ENCODE measurements around the gene CDYL. TPM values are rescaled to one million over a fixed set of nuclear protein-coding genes. Genes with fewer than 3 reads are reported as not detected.
A peak's percentile ranks its signal among the peaks of the same experiment; 100 is the strongest.

Gene CDYL
- 11.8 TPM for total RNA-seq

- ATAC-seq = peak; percentile 84
- DNase-seq (ENCODE audit: low spot score) = peak; percentile 92
Observed at GRCh38 chr6:4776131-4776492, at the start of gene CDYL. Gene CDYL, plus strand, starts transcription at chr6:4776404. Its CDS starts 380 bp downstream, at chr6:4776784.

- DNase-seq (ENCODE audit: low spot score) (no peak), ATAC-seq (no peak)
Observed at GRCh38 chr6:4726645-4727044, 49.6 kb upstream of the CDYL start.

GRCh38 chr6:4727217-4727616 is 49.0 kb upstream of the CDYL start:
- DNase-seq (ENCODE audit: low spot score) (no peak), ATAC-seq (no peak)

- ATAC-seq = no peak
Observed at GRCh38 chr6:4727671-4728435, 48.4 kb upstream of the CDYL start.

GRCh38 chr6:4728436-4728769 is 47.8 kb upstream of the CDYL start:
- DNase-seq (ENCODE audit: low spot score) (no peak), ATAC-seq (no peak)

More at GRCh38 chr6:4727671-4728435, 48.4 kb upstream of the CDYL start:
- DNase-seq (ENCODE audit: low spot score) = no peak

GRCh38 chr6:4728926-4729325 is 47.3 kb upstream of the CDYL start:
- DNase-seq (ENCODE audit: low spot score) = no peak
- no peak for ATAC-seq

- no peak for ATAC-seq
- no peak for DNase-seq (ENCODE audit: low spot score)
Observed at GRCh38 chr6:4731996-4732395, 44.2 kb upstream of the CDYL start.

- ATAC-seq (peak; percentile 59), DNase-seq (ENCODE audit: low spot score) (no peak)
Observed at GRCh38 chr6:4732691-4733315, 43.4 kb upstream of the CDYL start.

GRCh38 chr6:4736371-4736873 is 39.8 kb upstream of the CDYL start:
- DNase-seq (ENCODE audit: low spot score) = no peak
- ATAC-seq = no peak

- ATAC-seq = no peak
- DNase-seq (ENCODE audit: low spot score) = no peak
Observed at GRCh38 chr6:4740032-4740431, 36.2 kb upstream of the CDYL start.

GRCh38 chr6:4743062-4743461 is 33.1 kb upstream of the CDYL start:
- DNase-seq (ENCODE audit: low spot score) (no peak), ATAC-seq (no peak)

GRCh38 chr6:4743926-4744325 is 32.3 kb upstream of the CDYL start:
- no peak for ATAC-seq
- DNase-seq (ENCODE audit: low spot score) = no peak

- ATAC-seq (no peak), DNase-seq (ENCODE audit: low spot score) (no peak)
Observed at GRCh38 chr6:4747588-4747987, 28.6 kb upstream of the CDYL start.

- ATAC-seq (no peak), DNase-seq (ENCODE audit: low spot score) (no peak)
Observed at GRCh38 chr6:4751823-4752464, 24.3 kb upstream of the CDYL start.

GRCh38 chr6:4756247-4756646 is 20.0 kb upstream of the CDYL start:
- DNase-seq (ENCODE audit: low spot score) (no peak), ATAC-seq (no peak)

- ATAC-seq = no peak
- no peak for DNase-seq (ENCODE audit: low spot score)
Observed at GRCh38 chr6:4759997-4760396, 16.2 kb upstream of the CDYL start.

GRCh38 chr6:4760773-4761172 is 15.4 kb upstream of the CDYL start:
- no peak for ATAC-seq
- no peak for DNase-seq (ENCODE audit: low spot score)

- no peak for ATAC-seq
- DNase-seq (ENCODE audit: low spot score) = no peak
Observed at GRCh38 chr6:4762294-4762693, 13.9 kb upstream of the CDYL start.

GRCh38 chr6:4763921-4764320 is 12.3 kb upstream of the CDYL start:
- no peak for DNase-seq (ENCODE audit: low spot score)
- ATAC-seq = no peak

GRCh38 chr6:4768815-4769214 is 7.4 kb upstream of the CDYL start:
- no peak for DNase-seq (ENCODE audit: low spot score)

GRCh38 chr6:4772750-4773149 is 3.5 kb upstream of the CDYL start:
- DNase-seq (ENCODE audit: low spot score) = no peak
- ATAC-seq = no peak

More at GRCh38 chr6:4768815-4769214, 7.4 kb upstream of the CDYL start:
- no peak for ATAC-seq

GRCh38 chr6:4773181-4773580 is 3.0 kb upstream of the CDYL start:
- ATAC-seq = no peak
- no peak for DNase-seq (ENCODE audit: low spot score)
